PFSK-1 (cell line): Measurements from ENCODE around the gene SUSD4.

Source experiments
- FOXP2 ChIP-seq: optimal IDR thresholded peaks from 2 replicates; pipeline ENCODE3; 2011; ENCODE audit warnings: borderline replicate concordance, control low read depth, inconsistent platforms; ENCODE audit not compliant: insufficient read depth; ENCODE audit errors: extremely low read length, extremely low read depth
- POLR2AphosphoS5 ChIP-seq: IDR thresholded peaks from 2 replicates; pipeline ENCODE4 v1.6.1; 2012; ENCODE audit warnings: low read depth, mild to moderate bottlenecking, control low read depth, low read length, moderate library complexity
- SIN3A ChIP-seq: IDR thresholded peaks from 2 replicates; pipeline ENCODE4 v1.6.1; 2012; ENCODE audit warnings: mild to moderate bottlenecking, low read length, moderate library complexity, borderline replicate concordance; ENCODE audit not compliant: insufficient read depth
- TAF1 ChIP-seq: IDR thresholded peaks from 2 replicates; pipeline ENCODE4 v1.6.1; 2012; ENCODE audit warnings: low read length, control low read depth, borderline replicate concordance; ENCODE audit not compliant: insufficient read depth
- TF ChIP-seq, protein P1 (sequence below), 2 experiments: IDR thresholded peaks; 2 replicates each; pipeline versions ENCODE4 v1.6.1 to v1.8.0; 2011 to 2012; ENCODE audit warnings: low read depth in 2 of 2, low read length in 2 of 2, control low read depth in 1 of 2, inconsistent platforms in 1 of 2, mild to moderate bottlenecking in 1 of 2, moderate library complexity in 1 of 2; ENCODE audit not compliant: insufficient read depth in 1 of 2

SUSD4 gene

GRCh38 chr1:223334156-223334555, 29.8 kb downstream of the SUSD4 start:
- TF ChIP-seq TAF1 (no peak), SIN3A (no peak), FOXP2 (no peak), POLR2AphosphoS5 (no peak)
- TF ChIP-seq, protein P1, sequence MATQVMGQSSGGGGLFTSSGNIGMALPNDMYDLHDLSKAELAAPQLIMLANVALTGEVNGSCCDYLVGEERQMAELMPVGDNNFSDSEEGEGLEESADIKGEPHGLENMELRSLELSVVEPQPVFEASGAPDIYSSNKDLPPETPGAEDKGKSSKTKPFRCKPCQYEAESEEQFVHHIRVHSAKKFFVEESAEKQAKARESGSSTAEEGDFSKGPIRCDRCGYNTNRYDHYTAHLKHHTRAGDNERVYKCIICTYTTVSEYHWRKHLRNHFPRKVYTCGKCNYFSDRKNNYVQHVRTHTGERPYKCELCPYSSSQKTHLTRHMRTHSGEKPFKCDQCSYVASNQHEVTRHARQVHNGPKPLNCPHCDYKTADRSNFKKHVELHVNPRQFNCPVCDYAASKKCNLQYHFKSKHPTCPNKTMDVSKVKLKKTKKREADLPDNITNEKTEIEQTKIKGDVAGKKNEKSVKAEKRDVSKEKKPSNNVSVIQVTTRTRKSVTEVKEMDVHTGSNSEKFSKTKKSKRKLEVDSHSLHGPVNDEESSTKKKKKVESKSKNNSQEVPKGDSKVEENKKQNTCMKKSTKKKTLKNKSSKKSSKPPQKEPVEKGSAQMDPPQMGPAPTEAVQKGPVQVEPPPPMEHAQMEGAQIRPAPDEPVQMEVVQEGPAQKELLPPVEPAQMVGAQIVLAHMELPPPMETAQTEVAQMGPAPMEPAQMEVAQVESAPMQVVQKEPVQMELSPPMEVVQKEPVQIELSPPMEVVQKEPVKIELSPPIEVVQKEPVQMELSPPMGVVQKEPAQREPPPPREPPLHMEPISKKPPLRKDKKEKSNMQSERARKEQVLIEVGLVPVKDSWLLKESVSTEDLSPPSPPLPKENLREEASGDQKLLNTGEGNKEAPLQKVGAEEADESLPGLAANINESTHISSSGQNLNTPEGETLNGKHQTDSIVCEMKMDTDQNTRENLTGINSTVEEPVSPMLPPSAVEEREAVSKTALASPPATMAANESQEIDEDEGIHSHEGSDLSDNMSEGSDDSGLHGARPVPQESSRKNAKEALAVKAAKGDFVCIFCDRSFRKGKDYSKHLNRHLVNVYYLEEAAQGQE (IDR thresholded peaks at IDR 0.05; ENCODE audit: insufficient read depth in 1 of 2, low read depth in 2 of 2, low read length in 2 of 2): no peak

DNA sequence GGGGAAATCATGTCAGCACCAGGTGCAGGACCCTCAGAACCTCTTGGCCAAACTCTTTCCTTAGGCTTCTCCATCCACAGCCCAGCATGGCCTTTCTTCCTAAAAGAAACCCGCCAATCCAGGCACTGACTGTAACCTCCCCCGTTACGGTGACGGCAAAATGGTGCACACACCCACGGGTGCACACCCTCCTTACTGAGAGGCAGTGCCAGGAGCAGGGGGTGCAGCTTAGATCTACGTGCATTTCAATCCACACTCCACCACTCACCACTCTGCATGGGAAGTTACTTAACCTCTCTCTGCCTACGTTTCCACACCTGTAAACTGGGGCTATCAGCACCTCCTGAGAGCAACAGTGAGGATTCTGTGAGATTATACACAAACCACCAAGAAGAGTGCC, 31.0 kb downstream of the SUSD4 start:
- TF ChIP-seq SIN3A (no peak), TAF1 (no peak), POLR2AphosphoS5 (no peak), FOXP2 (no peak)
- TF ChIP-seq, protein P1 (IDR thresholded peaks at IDR 0.05; ENCODE audit: insufficient read depth in 1 of 2, low read depth in 2 of 2, low read length in 2 of 2): no peak

- TF ChIP-seq FOXP2 (no peak), SIN3A (no peak), POLR2AphosphoS5 (no peak), TAF1 (no peak)
- TF ChIP-seq, protein P1 (IDR thresholded peaks at IDR 0.05; ENCODE audit: insufficient read depth in 1 of 2, low read depth in 2 of 2, low read length in 2 of 2): no peak
Measured at GRCh38 chr1:223331929-223332328, 32.0 kb downstream of the SUSD4 start.

DNA sequence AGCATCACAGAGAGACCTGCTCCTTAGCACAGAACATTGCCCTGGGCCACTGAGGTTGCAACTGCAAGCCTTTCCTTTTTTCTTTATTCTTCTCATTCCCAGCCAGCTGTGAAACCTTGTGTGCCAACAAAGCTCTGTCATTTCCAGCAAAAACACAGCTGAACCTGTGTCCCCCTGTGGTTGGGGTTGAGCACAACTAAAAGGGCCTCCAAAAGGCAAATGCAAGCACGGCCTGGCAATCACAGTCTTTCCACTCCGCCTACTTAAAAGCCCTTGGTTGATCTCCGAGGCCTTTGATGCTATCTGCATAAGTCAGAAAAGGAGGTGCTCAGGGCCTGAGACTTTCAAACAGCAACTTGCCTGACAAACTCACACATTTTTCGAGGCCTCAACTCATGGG, 32.7 kb downstream of the SUSD4 start:
- TF ChIP-seq FOXP2 (no peak), TAF1 (no peak), POLR2AphosphoS5 (no peak), SIN3A (no peak)
- TF ChIP-seq, protein P1 (IDR thresholded peaks at IDR 0.05; ENCODE audit: insufficient read depth in 1 of 2, low read depth in 2 of 2, low read length in 2 of 2): no peak

DNA sequence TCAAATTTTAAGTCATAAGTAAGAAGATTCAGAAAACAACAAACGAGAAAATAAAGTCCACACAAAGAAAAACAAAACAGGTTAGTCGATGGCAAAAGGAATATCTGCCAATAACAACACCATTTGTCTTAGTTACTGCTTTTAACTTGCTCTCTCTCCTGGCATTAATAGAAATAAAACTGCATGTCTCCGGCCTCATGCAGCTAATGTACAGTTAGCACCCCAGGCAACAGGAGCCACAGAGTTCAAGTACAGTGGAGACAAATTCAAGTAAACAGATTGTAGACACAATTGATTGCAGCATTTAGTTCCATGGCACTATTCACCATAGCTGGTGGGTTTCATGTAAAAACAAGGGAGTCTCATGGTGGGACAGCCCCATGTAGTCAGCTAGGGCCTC, 33.5 kb downstream of the SUSD4 start:
- TF ChIP-seq SIN3A (no peak), FOXP2 (no peak), TAF1 (no peak), POLR2AphosphoS5 (no peak)
- TF ChIP-seq, protein P1 (IDR thresholded peaks at IDR 0.05; ENCODE audit: insufficient read depth in 1 of 2, low read depth in 2 of 2, low read length in 2 of 2): no peak
